22Rv1 (cell line): ENCODE data around the gene CCDC60.
A peak's percentile ranks its signal among the peaks of the same experiment; 100 is the strongest.

Experiments used
- H3K27ac ChIP-seq: fragments of 450-650 bp; 2 replicates; pipeline ENCODE4 v1.5.1; 2017
- ZFX ChIP-seq: fragments of 450-650 bp; IDR thresholded peaks from 2 replicates; pipeline ENCODE4 v1.6.1; 2017; ENCODE audit warnings: antibody characterized with exemption, borderline replicate concordance
- TF ChIP-seq, protein P1 (sequence below): fragments of 450-650 bp; IDR thresholded peaks from 2 replicates; pipeline ENCODE4 v1.5.1; 2017; ENCODE audit warnings: mild to moderate bottlenecking

The CCDC60 gene

DNA sequence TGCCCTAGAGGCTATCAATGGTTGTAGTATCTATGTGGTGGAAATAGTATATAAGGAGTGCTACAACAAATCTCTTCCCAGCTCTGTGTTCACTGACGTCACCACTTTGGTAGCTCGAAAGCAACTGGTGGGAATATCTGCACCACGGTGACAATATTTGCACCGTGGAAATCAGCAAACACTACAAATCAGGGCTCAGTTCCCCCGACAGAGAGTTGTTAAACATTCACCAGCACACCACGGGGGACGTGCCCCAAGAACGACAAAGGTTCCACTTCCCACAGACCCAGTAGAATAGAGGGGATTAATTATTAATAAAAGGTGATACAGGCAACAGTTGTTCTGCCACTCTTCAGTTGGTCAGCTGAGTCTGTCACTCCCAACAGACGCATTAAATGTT lies 98.4 kb downstream of the CCDC60 start:
- no peak overlapping the region for H3K27ac ChIP-seq

GRCh38 chr12:119440803-119441360 lies 106.4 kb downstream of the CCDC60 start:
- no peak overlapping the region for H3K27ac ChIP-seq
- TF ChIP-seq ZFX = no peak
- TF ChIP-seq, protein P1, sequence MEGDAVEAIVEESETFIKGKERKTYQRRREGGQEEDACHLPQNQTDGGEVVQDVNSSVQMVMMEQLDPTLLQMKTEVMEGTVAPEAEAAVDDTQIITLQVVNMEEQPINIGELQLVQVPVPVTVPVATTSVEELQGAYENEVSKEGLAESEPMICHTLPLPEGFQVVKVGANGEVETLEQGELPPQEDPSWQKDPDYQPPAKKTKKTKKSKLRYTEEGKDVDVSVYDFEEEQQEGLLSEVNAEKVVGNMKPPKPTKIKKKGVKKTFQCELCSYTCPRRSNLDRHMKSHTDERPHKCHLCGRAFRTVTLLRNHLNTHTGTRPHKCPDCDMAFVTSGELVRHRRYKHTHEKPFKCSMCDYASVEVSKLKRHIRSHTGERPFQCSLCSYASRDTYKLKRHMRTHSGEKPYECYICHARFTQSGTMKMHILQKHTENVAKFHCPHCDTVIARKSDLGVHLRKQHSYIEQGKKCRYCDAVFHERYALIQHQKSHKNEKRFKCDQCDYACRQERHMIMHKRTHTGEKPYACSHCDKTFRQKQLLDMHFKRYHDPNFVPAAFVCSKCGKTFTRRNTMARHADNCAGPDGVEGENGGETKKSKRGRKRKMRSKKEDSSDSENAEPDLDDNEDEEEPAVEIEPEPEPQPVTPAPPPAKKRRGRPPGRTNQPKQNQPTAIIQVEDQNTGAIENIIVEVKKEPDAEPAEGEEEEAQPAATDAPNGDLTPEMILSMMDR = no peak

More for the DNA sequence above, 98.4 kb downstream of the CCDC60 start:
- TF ChIP-seq, protein P1 = no peak
- no peak for TF ChIP-seq ZFX

DNA sequence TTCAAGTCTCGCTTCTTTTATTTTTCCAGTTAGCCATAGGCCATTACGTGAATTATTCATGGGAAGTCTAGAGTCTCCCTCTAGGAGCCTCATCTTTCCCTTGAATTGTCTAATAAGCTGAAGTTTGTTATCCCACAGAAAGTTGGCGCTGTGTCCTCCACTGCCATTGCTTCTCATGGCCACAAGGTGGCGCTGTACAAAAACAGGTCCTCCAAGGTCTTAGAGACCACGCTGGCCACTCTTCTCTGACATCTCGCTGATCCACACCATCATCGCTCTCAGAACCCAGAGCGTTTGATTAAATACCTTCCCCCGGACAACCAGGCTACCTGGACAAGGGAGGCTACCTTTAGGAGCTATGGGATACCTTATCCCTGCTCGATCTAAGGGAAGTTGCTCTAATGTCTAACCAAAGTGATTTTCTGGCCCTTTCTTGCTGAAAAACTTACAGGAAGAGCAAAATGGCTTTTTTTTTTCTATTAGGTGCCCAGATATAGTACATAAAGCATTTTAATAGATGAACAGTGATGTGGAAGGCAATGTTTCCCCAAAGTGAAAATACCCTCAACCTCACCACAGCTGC lies 110.0 kb downstream of the CCDC60 start:
- no peak overlapping the region for H3K27ac ChIP-seq
- TF ChIP-seq, protein P1 = peak; percentile 99
- no peak for TF ChIP-seq ZFX

- H3K27ac ChIP-seq = no peak overlapping the region
- TF ChIP-seq, protein P1 = no peak
- no peak for TF ChIP-seq ZFX
These were observed 111.9 kb downstream of the CCDC60 start for GRCh38 chr12:119446459-119446858.

DNA sequence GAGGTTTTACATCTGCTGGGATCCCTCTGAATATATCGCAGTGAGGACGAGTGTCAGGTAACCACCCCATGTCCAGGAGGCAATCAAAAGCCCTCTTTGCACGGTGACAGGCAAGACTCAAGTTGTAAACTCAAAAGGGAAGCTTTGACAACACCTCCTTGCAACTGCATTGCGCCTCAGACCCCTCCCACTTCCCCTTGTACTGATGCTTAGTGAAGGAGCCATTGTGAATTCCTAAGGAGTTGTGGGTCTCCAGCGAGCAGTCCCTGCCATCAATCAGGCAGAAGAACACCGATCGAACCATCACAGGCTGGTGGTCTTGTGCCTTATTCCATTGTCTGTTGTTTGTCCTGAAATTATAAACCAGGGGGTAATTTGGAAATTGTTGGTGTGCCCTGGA lies 112.6 kb downstream of the CCDC60 start:
- TF ChIP-seq, protein P1 = no peak
- TF ChIP-seq ZFX = no peak
- no peak overlapping the region for H3K27ac ChIP-seq

GRCh38 chr12:119447618-119448017 lies 113.1 kb downstream of the CCDC60 start:
- no peak overlapping the region for H3K27ac ChIP-seq
- no peak for TF ChIP-seq ZFX
- TF ChIP-seq, protein P1 = no peak

DNA sequence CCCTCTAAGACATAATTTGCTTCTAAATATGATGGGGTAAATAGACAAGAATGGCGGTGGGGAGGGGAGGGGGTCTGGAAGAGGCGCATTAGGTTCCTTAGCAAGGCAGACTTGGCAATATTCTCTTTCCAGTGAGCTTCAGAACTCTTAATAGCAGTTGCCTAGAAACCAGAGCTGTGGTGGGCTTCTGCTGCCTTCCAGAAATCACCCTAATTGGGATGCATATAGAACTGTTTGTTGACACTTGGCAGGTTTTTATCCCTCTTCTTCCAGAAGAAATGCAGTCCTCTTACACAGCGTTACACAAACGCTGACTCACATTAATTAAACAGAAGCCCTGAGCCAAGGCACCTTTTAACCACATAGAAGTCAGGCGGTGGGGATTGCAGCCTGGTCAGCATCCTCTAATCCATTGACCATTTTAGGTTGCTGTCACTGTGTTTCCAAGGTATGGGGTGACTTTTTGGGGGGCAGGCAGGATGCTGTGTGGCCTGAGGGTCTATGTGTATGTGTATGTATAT lies 114.1 kb downstream of the CCDC60 start:
- H3K27ac ChIP-seq = no peak overlapping the region
- TF ChIP-seq, protein P1 = no peak
- TF ChIP-seq ZFX = no peak
